ENCODE data around the gene KMT2D. TPM values are rescaled to one million over a fixed set of nuclear protein-coding genes. Genes with fewer than 3 reads are reported as not detected.

KMT2D gene
- total RNA-seq, 1 donor from 2014 or later: 99.8 TPM

GRCh38 chr12:49100380-49100779 is 39.8 kb upstream of the KMT2D start:
- TF ChIP-seq CTCF (conservative IDR thresholded peaks at IDR 0.05): no peak
- peaks cover 6% of the 10 kb centered on the region for H3K27me3 Mint-ChIP-seq (ENCODE audit: low read depth)
- peak overlapping the region; percentile 75 for H3K27ac Mint-ChIP-seq (ENCODE audit: unreplicated experiment)
- DNase-seq (ENCODE audit: low read depth, low spot score): no peak
- H3K9me3 Mint-ChIP-seq: no peaks in the 10 kb centered on the region
- peaks cover 6% of the 10 kb centered on the region for H3K4me1 Mint-ChIP-seq
- H3K36me3 Mint-ChIP-seq (ENCODE audit: low read depth): peaks cover 5% of the 10 kb centered on the region
- no peak overlapping the region for H3K4me3 Mint-ChIP-seq

- H3K27me3 Mint-ChIP-seq (ENCODE audit: low read depth): peaks cover 20% of the 10 kb centered on the region
- H3K4me1 Mint-ChIP-seq: peaks cover 17% of the 10 kb centered on the region
- no peaks in the 10 kb centered on the region for H3K9me3 Mint-ChIP-seq
- H3K27ac Mint-ChIP-seq (ENCODE audit: unreplicated experiment): no peak overlapping the region
- no peak for TF ChIP-seq CTCF (conservative IDR thresholded peaks at IDR 0.05)
- no peak overlapping the region for H3K4me3 Mint-ChIP-seq
- DNase-seq (ENCODE audit: low read depth, low spot score): no peak
- H3K36me3 Mint-ChIP-seq (ENCODE audit: low read depth): peaks cover 5% of the 10 kb centered on the region
Observed at GRCh38 chr12:49098703-49099102, 38.1 kb upstream of the KMT2D start.

- H3K4me1 Mint-ChIP-seq: peaks cover 24% of the 10 kb centered on the region
- peak; percentile 78 for DNase-seq (ENCODE audit: low read depth, low spot score)
- H3K36me3 Mint-ChIP-seq (ENCODE audit: low read depth): peaks cover 5% of the 10 kb centered on the region
- no peaks in the 10 kb centered on the region for H3K9me3 Mint-ChIP-seq
- TF ChIP-seq CTCF (conservative IDR thresholded peaks at IDR 0.05): peak; percentile 78
- peak overlapping the region; percentile 67 for H3K4me3 Mint-ChIP-seq
- no peak overlapping the region for H3K27ac Mint-ChIP-seq (ENCODE audit: unreplicated experiment)
- H3K27me3 Mint-ChIP-seq (ENCODE audit: low read depth): peaks cover 27% of the 10 kb centered on the region
Observed at GRCh38 chr12:49098035-49098451, 37.4 kb upstream of the KMT2D start.

- Mint-ChIP-seq H3K9me3 (no peaks in the 10 kb centered on the region), H3K27me3 (ENCODE audit: low read depth) (peaks cover 30% of the 10 kb centered on the region), H3K27ac (ENCODE audit: unreplicated experiment) (no peak overlapping the region), H3K4me1 (peaks cover 31% of the 10 kb centered on the region), H3K4me3 (peak overlapping the region; percentile 67), H3K36me3 (ENCODE audit: low read depth) (peaks cover 5% of the 10 kb centered on the region)
- no peak for TF ChIP-seq CTCF (conservative IDR thresholded peaks at IDR 0.05)
- DNase-seq (ENCODE audit: low read depth, low spot score): no peak
Observed at GRCh38 chr12:49097381-49097780, 36.8 kb upstream of the KMT2D start.

GRCh38 chr12:49094975-49095365 is 34.4 kb upstream of the KMT2D start:
- DNase-seq (ENCODE audit: low read depth, low spot score): no peak
- no peak for TF ChIP-seq CTCF (conservative IDR thresholded peaks at IDR 0.05)
- Mint-ChIP-seq H3K36me3 (ENCODE audit: low read depth) (peaks cover 3% of the 10 kb centered on the region), H3K27ac (ENCODE audit: unreplicated experiment) (no peak overlapping the region), H3K9me3 (no peaks in the 10 kb centered on the region), H3K27me3 (ENCODE audit: low read depth) (peaks cover 53% of the 10 kb centered on the region), H3K4me3 (peak overlapping the region; percentile 72), H3K4me1 (peaks cover 51% of the 10 kb centered on the region)

Measured in neural crest cell (in vitro differentiated cells).